Astrocyte (in vitro differentiated cells and primary cell): ENCODE measurements around the gene DNASE2B. TPM values are rescaled to one million over a fixed set of nuclear protein-coding genes. Genes with fewer than 3 reads are reported as not detected.
A peak's percentile ranks its signal among the peaks of the same experiment; 100 is the strongest.

Source experiments
- DNase-seq: peaks from one replicate; pipeline ENCODE4 v3.0.0-alpha.2; 2010; ENCODE audit warnings: low read depth
- FAIRE-seq: peaks from 2 replicates; lab custom pipeline; 2011; peaks lifted over from hg19 to GRCh38; lab: Jason Lieb, UNC
- H2AFZ ChIP-seq: 2 replicates; pipeline ENCODE4 v1.6.0; 2012; ENCODE audit warnings: low read depth, low read length, inconsistent platforms
- H3K27ac ChIP-seq: 2 replicates; pipeline ENCODE4 v1.5.1; 2011; ENCODE audit warnings: low read depth, low read length, inconsistent platforms
- H3K27me3 ChIP-seq: 2 replicates; pipeline ENCODE4 v1.6.0; 2011; ENCODE audit warnings: low read length, inconsistent platforms; ENCODE audit not compliant: insufficient read depth
- H3K36me3 ChIP-seq: 2 replicates; pipeline ENCODE4 v1.5.1; 2011; ENCODE audit warnings: low read length, inconsistent platforms; ENCODE audit not compliant: insufficient read depth
- H3K4me1 ChIP-seq: 2 replicates; pipeline ENCODE4 v1.5.1; 2011; ENCODE audit warnings: low read length, inconsistent platforms; ENCODE audit not compliant: insufficient read depth
- H3K4me2 ChIP-seq: 2 replicates; pipeline ENCODE4 v1.6.0; 2012; ENCODE audit warnings: low read length, inconsistent platforms
- H3K4me3 ChIP-seq: 2 replicates; pipeline ENCODE4 v1.5.1; 2011; ENCODE audit warnings: low read depth, mild to moderate bottlenecking, low read length, inconsistent platforms; ENCODE audit not compliant: insufficient read depth
- H3K79me2 ChIP-seq: 2 replicates; pipeline ENCODE4 v1.6.0; 2012; ENCODE audit warnings: mild to moderate bottlenecking, low read length, inconsistent platforms; ENCODE audit not compliant: insufficient read depth
- H3K9ac ChIP-seq: 2 replicates; pipeline ENCODE4 v1.6.0; 2012; ENCODE audit warnings: mild to moderate bottlenecking, low read length, inconsistent platforms
- H3K9me3 ChIP-seq: 2 replicates; pipeline ENCODE4 v1.5.1; 2012; ENCODE audit warnings: low read depth, mild to moderate bottlenecking, low read length, inconsistent platforms; ENCODE audit not compliant: insufficient read depth
- H4K20me1 ChIP-seq: 2 replicates; pipeline ENCODE4 v1.6.0; 2012; ENCODE audit warnings: low read length, inconsistent platforms; ENCODE audit not compliant: insufficient read depth
- H3K27ac Mint-ChIP-seq: one replicate; pipeline ENCODE4 v1.8.0; 2021; ENCODE audit warnings: mild to moderate bottlenecking, mixed read lengths; ENCODE audit not compliant: unreplicated experiment
- H3K27me3 Mint-ChIP-seq: one replicate; pipeline ENCODE4 v1.8.0; 2021; ENCODE audit warnings: low read depth, mixed read lengths; ENCODE audit not compliant: unreplicated experiment
- H3K36me3 Mint-ChIP-seq: one replicate; pipeline ENCODE4 v1.8.0; 2021; ENCODE audit warnings: low read depth, mixed read lengths; ENCODE audit not compliant: unreplicated experiment
- H3K4me1 Mint-ChIP-seq: one replicate; pipeline ENCODE4 v1.8.0; 2021; ENCODE audit warnings: low read depth, mixed read lengths; ENCODE audit not compliant: unreplicated experiment
- H3K4me3 Mint-ChIP-seq: one replicate; pipeline ENCODE4 v1.8.0; 2021; ENCODE audit warnings: mild to moderate bottlenecking, moderate library complexity, mixed read lengths; ENCODE audit not compliant: unreplicated experiment
- H3K9me3 Mint-ChIP-seq: one replicate; pipeline ENCODE4 v1.8.0; 2021; ENCODE audit warnings: mild to moderate bottlenecking, mixed read lengths; ENCODE audit not compliant: unreplicated experiment
- CTCF ChIP-seq: IDR thresholded peaks from 2 replicates; pipeline ENCODE4 v1.5.1; 2011; ENCODE audit warnings: low read depth, mild to moderate bottlenecking, inconsistent platforms, low read length, moderate library complexity; ENCODE audit not compliant: insufficient read depth
- EZH2 ChIP-seq: IDR thresholded peaks from 2 replicates; pipeline ENCODE4 v1.6.1; 2012; ENCODE audit warnings: mild to moderate bottlenecking, low read length, inconsistent platforms; ENCODE audit not compliant: insufficient read depth
- total RNA-seq: library from RNA; stranded (reverse); gene quantifications from 2 replicates; pipeline ENCODE4 v1.2.1, GENCODE V29; 2021

DNASE2B gene
- total RNA-seq, 1 donor from 2014 or later = not detected

- H3K4me3 ChIP-seq = no peak overlapping the region
- FAIRE-seq = no peak
- peak; percentile 34 for DNase-seq
These were observed 3.8 kb downstream of the DNASE2B start for GRCh38 chr1:84402060-84402459.

DNA sequence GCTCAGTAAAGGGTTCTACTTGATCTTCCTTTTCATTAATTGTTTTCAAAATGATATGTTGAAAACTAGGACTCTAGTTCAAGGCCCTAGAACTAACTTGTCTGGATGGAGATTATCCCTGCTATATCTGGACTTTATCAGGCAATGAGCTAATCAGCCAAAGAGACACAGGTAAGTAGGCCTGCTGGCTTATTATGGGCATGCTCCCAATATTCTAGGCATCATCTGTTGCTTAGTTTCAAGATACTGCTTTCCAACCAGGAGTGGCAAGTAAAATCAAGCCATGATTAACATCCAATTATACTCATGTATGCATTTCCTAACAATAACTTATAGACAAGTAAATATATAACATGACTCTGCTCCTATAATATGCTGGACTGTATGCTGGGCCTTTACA is 4.2 kb downstream of the DNASE2B start:
- DNase-seq = no peak
- H3K9me3 Mint-ChIP-seq = no peaks in the 10 kb centered on the region
- no peaks in the 10 kb centered on the region for H3K27me3 Mint-ChIP-seq
- no peaks in the 10 kb centered on the region for H3K27me3 ChIP-seq
- H3K4me1 ChIP-seq = no peaks in the 10 kb centered on the region
- no peaks in the 10 kb centered on the region for H3K36me3 Mint-ChIP-seq
- H3K9me3 ChIP-seq = no peaks in the 10 kb centered on the region
- H4K20me1 ChIP-seq = no peaks in the 10 kb centered on the region
- peaks cover 4% of the 10 kb centered on the region for H3K4me1 Mint-ChIP-seq
- no peak for TF ChIP-seq CTCF
- TF ChIP-seq EZH2 = no peak
- no peaks in the 10 kb centered on the region for H3K36me3 ChIP-seq
- H2AFZ ChIP-seq = no peak overlapping the region
- H3K27ac Mint-ChIP-seq = no peak overlapping the region
- H3K9ac ChIP-seq = no peak overlapping the region
- no peak for FAIRE-seq
- no peak overlapping the region for H3K4me2 ChIP-seq
- no peaks in the 10 kb centered on the region for H3K79me2 ChIP-seq
- H3K4me3 ChIP-seq = no peak overlapping the region
- no peak overlapping the region for H3K4me3 Mint-ChIP-seq
- H3K27ac ChIP-seq = no peak overlapping the region

More at GRCh38 chr1:84402060-84402459, 3.8 kb downstream of the DNASE2B start:
- no peak overlapping the region for H3K4me2 ChIP-seq
- Mint-ChIP-seq H3K9me3 (no peaks in the 10 kb centered on the region), H3K4me1 (peaks cover 4% of the 10 kb centered on the region), H3K36me3 (no peaks in the 10 kb centered on the region), H3K27ac (no peak overlapping the region), H3K4me3 (no peak overlapping the region), H3K27me3 (no peaks in the 10 kb centered on the region)
- no peak overlapping the region for H3K27ac ChIP-seq
- no peaks in the 10 kb centered on the region for H3K9me3 ChIP-seq
- H2AFZ ChIP-seq = no peak overlapping the region
- no peaks in the 10 kb centered on the region for H3K79me2 ChIP-seq
- no peak overlapping the region for H3K9ac ChIP-seq
- TF ChIP-seq EZH2 (no peak), CTCF (no peak)
- no peaks in the 10 kb centered on the region for H4K20me1 ChIP-seq
- no peaks in the 10 kb centered on the region for H3K27me3 ChIP-seq
- H3K36me3 ChIP-seq = no peaks in the 10 kb centered on the region
- no peaks in the 10 kb centered on the region for H3K4me1 ChIP-seq

DNA sequence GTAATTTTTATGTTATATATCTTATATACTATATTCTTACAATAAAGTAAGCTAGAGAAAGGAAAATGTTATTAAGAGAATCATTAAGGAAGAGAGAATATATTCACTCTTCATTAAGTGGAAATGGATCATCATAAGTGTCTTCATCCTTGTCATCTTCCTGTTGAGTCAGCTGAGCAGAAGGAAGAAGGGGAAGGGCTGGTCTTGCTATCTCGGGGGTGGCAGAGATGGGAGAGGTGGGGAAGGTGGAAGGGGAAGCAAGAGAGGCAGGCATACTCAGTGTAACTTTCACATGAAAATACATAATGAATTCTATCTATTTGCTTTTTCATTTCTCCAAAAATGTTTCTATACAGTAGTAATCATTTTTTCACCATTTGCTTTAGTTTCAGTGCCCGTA is 5.1 kb downstream of the DNASE2B start:
- H3K4me3 ChIP-seq = no peak overlapping the region
- H3K36me3 ChIP-seq = no peaks in the 10 kb centered on the region
- Mint-ChIP-seq H3K36me3 (no peaks in the 10 kb centered on the region), H3K4me1 (peaks cover 4% of the 10 kb centered on the region), H3K9me3 (no peaks in the 10 kb centered on the region), H3K27me3 (no peaks in the 10 kb centered on the region), H3K27ac (no peak overlapping the region), H3K4me3 (no peak overlapping the region)
- no peak overlapping the region for H2AFZ ChIP-seq
- H3K27ac ChIP-seq = no peak overlapping the region
- H3K4me1 ChIP-seq = no peaks in the 10 kb centered on the region
- DNase-seq = no peak
- no peak overlapping the region for H3K9ac ChIP-seq
- H3K9me3 ChIP-seq = no peaks in the 10 kb centered on the region
- no peak for FAIRE-seq
- H3K27me3 ChIP-seq = no peaks in the 10 kb centered on the region
- no peaks in the 10 kb centered on the region for H3K79me2 ChIP-seq
- H3K4me2 ChIP-seq = no peak overlapping the region
- no peak for TF ChIP-seq EZH2
- H4K20me1 ChIP-seq = no peaks in the 10 kb centered on the region
